ENCODE data around the gene PILRB.

PILRB gene

GRCh38 chr7:100406767-100407166 lies 48.9 kb downstream of the PILRB start:
- DNase-seq (ENCODE audit: low read depth, low spot score): no peak

DNA sequence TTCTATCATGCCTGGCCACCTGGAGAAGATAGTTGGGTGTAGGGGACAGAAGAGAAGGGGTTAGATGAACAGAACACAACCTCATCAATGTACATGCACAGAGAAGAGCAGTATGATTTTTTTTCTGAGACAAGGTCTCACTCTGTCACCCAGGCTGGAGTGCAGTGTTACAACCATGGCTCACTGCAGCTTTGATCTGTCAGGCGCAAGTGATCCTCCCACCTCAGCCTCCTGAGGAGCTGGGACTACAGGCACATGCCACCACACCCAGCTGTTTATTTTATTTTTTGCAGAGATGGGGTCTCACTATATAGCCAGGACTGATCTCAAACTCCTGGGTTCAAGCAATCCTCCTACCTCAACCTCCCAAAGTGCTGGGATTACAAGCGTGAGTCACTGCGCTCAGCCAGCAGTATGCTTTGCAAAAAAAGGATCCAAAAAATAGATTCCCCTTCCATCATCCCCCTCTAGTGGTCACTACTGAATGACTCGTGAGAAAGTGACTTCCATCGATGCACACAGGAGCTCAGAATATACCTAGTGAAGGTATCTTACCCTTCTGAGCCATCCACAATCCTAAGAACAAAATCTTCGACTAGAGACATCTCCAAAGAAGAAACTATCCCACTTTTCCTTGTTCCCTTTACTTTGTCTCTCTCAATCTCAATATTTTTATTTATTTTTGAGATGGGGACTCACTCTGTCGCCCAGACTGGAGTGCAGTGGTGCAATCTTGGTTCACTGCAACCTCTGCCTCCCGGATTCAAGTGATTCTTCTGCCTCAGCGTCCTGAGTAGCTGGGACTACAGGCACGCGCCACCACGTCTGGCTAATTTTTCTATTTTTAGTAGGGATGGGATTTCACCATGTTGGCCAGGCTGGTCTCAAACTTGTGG lies 49.6 kb downstream of the PILRB start:
- no peak for DNase-seq (ENCODE audit: low read depth, low spot score)

GRCh38 chr7:100411101-100411500 lies 53.2 kb downstream of the PILRB start:
- DNase-seq (ENCODE audit: low read depth, low spot score): no peak

- no peak for DNase-seq (ENCODE audit: low read depth, low spot score)
These were observed 55.4 kb downstream of the PILRB start for GRCh38 chr7:100413346-100413745.

DNA sequence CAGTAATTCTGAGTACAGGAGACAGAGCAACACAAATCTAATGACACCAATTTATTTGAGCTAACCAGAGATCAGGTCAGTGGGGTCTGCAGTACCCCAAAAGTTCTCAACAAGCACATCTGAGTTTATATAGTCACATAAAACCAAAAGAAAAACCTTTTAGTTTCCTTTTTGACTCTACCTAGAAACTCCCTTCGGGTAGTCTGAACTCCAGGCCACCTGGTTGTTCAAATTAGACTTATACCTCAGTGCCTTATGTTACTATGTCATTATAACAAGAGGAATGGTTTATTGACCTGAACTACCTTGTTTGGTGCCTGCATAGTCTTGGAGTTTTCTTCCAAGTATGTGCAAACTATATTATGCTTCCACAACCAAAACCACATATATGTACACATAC lies 56.0 kb downstream of the PILRB start:
- DNase-seq (ENCODE audit: low read depth, low spot score): no peak

DNA sequence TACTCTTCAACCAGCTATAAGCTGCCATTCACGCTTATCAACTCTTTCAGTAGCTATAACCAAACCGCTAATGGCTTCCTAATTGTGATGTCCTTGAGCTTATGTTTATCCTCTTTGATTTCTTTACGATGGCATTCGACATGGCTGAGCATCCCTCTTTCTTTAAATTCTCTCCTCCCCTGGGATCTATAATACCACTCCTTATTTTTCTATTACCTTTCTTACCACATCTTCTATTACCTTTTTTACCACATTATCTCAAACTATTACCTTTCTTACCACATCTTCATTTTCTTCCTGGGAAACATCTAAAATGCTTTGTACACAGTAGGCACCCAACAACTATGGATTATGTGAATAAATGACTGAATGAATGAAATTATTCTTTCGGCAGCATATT lies 57.5 kb downstream of the PILRB start:
- no peak for DNase-seq (ENCODE audit: low read depth, low spot score)
